ENCODE results near the gene PERCC1.

- TF ChIP-seq EZH2 (IDR thresholded peaks at IDR 0.05; ENCODE audit: borderline replicate concordance, low read depth, low read length, poor library complexity, severe bottlenecking) (no peak), CTCF (conservative IDR thresholded peaks at IDR 0.05; ENCODE audit: low read depth, low read length) (no peak)
Measured at GRCh38 chr16:1439058-1439698, 8.3 kb downstream of the PERCC1 start.

All from A673 (cell line).